Upper lobe of left lung (tissue), 6 donors: ENCODE measurements around the gene MCCD1. TPM values are rescaled to one million over a fixed set of nuclear protein-coding genes. Genes with fewer than 3 reads are reported as not detected.

ENCODE experiments used
- ATAC-seq, 2 donors: fragments of 200-7000 bp; cut with Tn5 transposase; one replicate each; pipeline ENCODE4 v1.9.1; 2022; ENCODE audit warnings: mild to moderate bottlenecking in 2 of 2, moderate library complexity in 2 of 2; ENCODE audit not compliant: low FRiP score in 2 of 2
- DNase-seq, 2 donors: peaks; one replicate each; pipeline ENCODE4 v3.0.0-alpha.2; 2019 to 2020
- H3K27ac ChIP-seq, 4 donors: fragments of 200-600 bp; sonication (generic); one replicate each; pipeline ENCODE4 v1.5.1; 2016 to 2019
- H3K27me3 ChIP-seq, 4 donors: fragments of 200-600 bp; sonication (generic); one replicate each; pipeline ENCODE4 v1.5.1; 2017 to 2019
- H3K36me3 ChIP-seq, 4 donors: fragments of 200-600 bp; sonication (generic); one replicate each; pipeline ENCODE4 v1.5.1; 2016 to 2019
- H3K4me1 ChIP-seq, 4 donors: fragments of 200-600 bp; sonication (generic); one replicate each; pipeline ENCODE4 v1.5.1; 2018 to 2019
- H3K4me3 ChIP-seq, 4 donors: fragments of 200-600 bp; sonication (generic); one replicate each; pipeline ENCODE4 v1.5.1; 2017 to 2019; ENCODE audit warnings: mild to moderate bottlenecking in 2 of 4, moderate library complexity in 1 of 4
- H3K9me3 ChIP-seq, 4 donors: fragments of 200-600 bp; sonication (generic); one replicate each; pipeline ENCODE4 v1.5.1; 2018 to 2019
- EP300 ChIP-seq, 4 donors: sonication (generic); formaldehyde crosslinking; IDR thresholded peaks; one replicate each; pipeline ENCODE4 v1.5.1; 2017; ENCODE audit warnings: antibody characterized with exemption in 4 of 4, control low read depth in 2 of 4
- POLR2A ChIP-seq, 4 donors: fragments of 450-650 bp; IDR thresholded peaks; one replicate each; pipeline ENCODE4 v1.5.1; 2016 to 2017; ENCODE audit warnings: antibody characterized with exemption in 4 of 4, mild to moderate bottlenecking in 2 of 4
- POLR2AphosphoS5 ChIP-seq, 2 donors: sonication (generic); formaldehyde crosslinking; IDR thresholded peaks; one replicate each; pipeline ENCODE4 v1.5.1; 2017; ENCODE audit warnings: antibody characterized with exemption in 2 of 2
- WGBS, 2 donors: methylation state at CpG; one replicate each; pipeline ENCODE4 v1.1.5; 2017 to 2018; 5-methylcytosine and 5-hydroxymethylcytosine counted together
- total RNA-seq, 6 donors: library from RNA; depleted of rRNA in 4 of 6; stranded (reverse); fragments of >200 nt in 4 of 6; gene quantifications; one replicate each; pipeline versions ENCODE4 v1.1.0 to v1.2.1, GENCODE V29; 2016 to 2021
- TF ChIP-seq, protein P1 (sequence below), 6 experiments: fragments of 450-650 bp in 4 of 6; fragments of 200-600 bp in 2 of 6; sonication (generic) in 2 of 6; IDR thresholded peaks; one replicate each; pipeline ENCODE4 v1.5.1; 2016 to 2019; ENCODE audit warnings: antibody characterized with exemption in 6 of 6
- donor health status: DM: no; HTN: no; CAD: no; lungs with moderate emphysema.
- donor health status: DM: no; HTN: yes; CAD: no; lungs with severe emphysema.

The MCCD1 gene
- total RNA-seq, 6 donors from 2014 or later: not detected

GRCh38 chr6:31559958-31560696 lies 31.4 kb downstream of the MCCD1 start:
- DNase-seq: peak in 1 of 2 donors; percentile 77
- no peaks in the 10 kb centered on the region for H3K9me3 ChIP-seq
- TF ChIP-seq EP300 (IDR thresholded peaks at IDR 0.05) (peak in 2 of 4 donors; percentile 79 to 85), POLR2AphosphoS5 (IDR thresholded peaks at IDR 0.05) (peak; percentile 88 to 93), POLR2A (IDR thresholded peaks at IDR 0.05) (no peak)
- TF ChIP-seq, protein P1, sequence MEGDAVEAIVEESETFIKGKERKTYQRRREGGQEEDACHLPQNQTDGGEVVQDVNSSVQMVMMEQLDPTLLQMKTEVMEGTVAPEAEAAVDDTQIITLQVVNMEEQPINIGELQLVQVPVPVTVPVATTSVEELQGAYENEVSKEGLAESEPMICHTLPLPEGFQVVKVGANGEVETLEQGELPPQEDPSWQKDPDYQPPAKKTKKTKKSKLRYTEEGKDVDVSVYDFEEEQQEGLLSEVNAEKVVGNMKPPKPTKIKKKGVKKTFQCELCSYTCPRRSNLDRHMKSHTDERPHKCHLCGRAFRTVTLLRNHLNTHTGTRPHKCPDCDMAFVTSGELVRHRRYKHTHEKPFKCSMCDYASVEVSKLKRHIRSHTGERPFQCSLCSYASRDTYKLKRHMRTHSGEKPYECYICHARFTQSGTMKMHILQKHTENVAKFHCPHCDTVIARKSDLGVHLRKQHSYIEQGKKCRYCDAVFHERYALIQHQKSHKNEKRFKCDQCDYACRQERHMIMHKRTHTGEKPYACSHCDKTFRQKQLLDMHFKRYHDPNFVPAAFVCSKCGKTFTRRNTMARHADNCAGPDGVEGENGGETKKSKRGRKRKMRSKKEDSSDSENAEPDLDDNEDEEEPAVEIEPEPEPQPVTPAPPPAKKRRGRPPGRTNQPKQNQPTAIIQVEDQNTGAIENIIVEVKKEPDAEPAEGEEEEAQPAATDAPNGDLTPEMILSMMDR (IDR thresholded peaks at IDR 0.05): no peak
- ATAC-seq: peak; percentile 81 to 86
- H3K4me1 ChIP-seq: peaks cover 37 to 42% (median 39%) of the 10 kb centered on the region in 4 donors
- H3K36me3 ChIP-seq: peaks cover 0 to 28% (median 18%) of the 10 kb centered on the region in 4 donors
- no peak overlapping the region for H3K4me3 ChIP-seq
- H3K27ac ChIP-seq: peak overlapping the region; percentile 80 to 90 (median 82)
- no peaks in the 10 kb centered on the region for H3K27me3 ChIP-seq
- WGBS, 2 donors: 33 to 46% methylated on average over 7 of the region's 7 CpGs

DNA sequence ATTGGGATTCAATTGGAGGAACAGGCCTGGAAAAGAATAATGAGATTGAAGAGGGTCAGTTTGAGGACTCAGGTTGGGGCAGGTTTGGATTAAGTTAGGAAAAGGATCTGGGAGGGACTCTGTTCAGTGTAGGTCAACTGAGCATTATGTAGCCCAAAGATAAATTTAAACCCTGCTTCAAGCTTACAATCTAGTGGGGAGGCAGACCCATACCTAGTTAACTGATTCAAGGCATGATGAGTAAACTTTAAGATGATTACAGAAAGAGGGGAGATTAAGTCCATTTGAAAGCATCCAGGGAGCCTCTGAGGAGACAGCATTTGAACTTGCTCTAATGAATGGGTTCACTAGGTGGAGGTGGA lies 31.9 kb downstream of the MCCD1 start:
- Histone ChIP-seq H3K36me3 (peaks cover 0 to 28% (median 18%) of the 10 kb centered on the region in 4 donors), H3K4me3 (no peak overlapping the region), H3K9me3 (no peaks in the 10 kb centered on the region), H3K27ac (peak overlapping the region; percentile 80 to 90 (median 82)), H3K27me3 (no peaks in the 10 kb centered on the region), H3K4me1 (peaks cover 37 to 42% (median 39%) of the 10 kb centered on the region in 4 donors)
- ATAC-seq (no peak), DNase-seq (no peak)
- TF ChIP-seq EP300 (IDR thresholded peaks at IDR 0.05) (no peak), POLR2AphosphoS5 (IDR thresholded peaks at IDR 0.05) (no peak), POLR2A (IDR thresholded peaks at IDR 0.05) (no peak)
- TF ChIP-seq, protein P1 (IDR thresholded peaks at IDR 0.05): no peak

- Histone ChIP-seq H3K4me3 (no peak overlapping the region), H3K27ac (no peak overlapping the region), H3K36me3 (no peaks in the 10 kb centered on the region), H3K9me3 (no peaks in the 10 kb centered on the region), H3K27me3 (no peaks in the 10 kb centered on the region), H3K4me1 (peaks cover 0 to 3% (median 0%) of the 10 kb centered on the region in 4 donors)
- no peak for DNase-seq
- TF ChIP-seq, protein P1 (IDR thresholded peaks at IDR 0.05): no peak
- no peak for TF ChIP-seq POLR2A (IDR thresholded peaks at IDR 0.05)
- no peak for TF ChIP-seq POLR2AphosphoS5 (IDR thresholded peaks at IDR 0.05)
- no peak for TF ChIP-seq EP300 (IDR thresholded peaks at IDR 0.05)
- WGBS, 2 donors: 56 to 62% methylated on average over 9 of the region's 9 CpGs
- ATAC-seq: no peak
These were observed 39.0 kb downstream of the MCCD1 start for GRCh38 chr6:31567531-31568370.

DNA sequence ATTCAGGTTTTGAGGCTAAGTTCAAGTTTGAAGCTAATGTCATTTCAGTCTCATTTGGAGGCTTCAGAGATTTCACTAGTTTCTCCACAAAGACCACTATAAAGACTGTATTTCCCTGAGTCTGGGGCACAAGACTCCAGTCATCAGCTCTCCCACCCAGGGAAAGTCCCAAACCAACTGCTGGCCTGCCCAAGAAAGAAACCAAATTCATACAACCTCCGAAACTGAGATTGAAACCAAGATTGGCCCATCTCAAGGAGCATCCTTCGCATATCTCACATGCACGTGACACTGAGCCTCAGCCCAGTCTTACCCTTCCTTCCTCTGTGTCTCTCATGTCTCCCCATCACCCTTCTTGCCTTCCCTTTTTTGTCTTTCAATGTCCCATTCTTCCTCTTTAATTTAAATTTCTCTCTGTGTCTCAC lies 39.8 kb downstream of the MCCD1 start:
- Histone ChIP-seq H3K36me3 (no peaks in the 10 kb centered on the region), H3K4me3 (no peak overlapping the region), H3K27ac (no peak overlapping the region), H3K27me3 (no peaks in the 10 kb centered on the region), H3K4me1 (peaks cover 0 to 3% (median 0%) of the 10 kb centered on the region in 4 donors), H3K9me3 (no peaks in the 10 kb centered on the region)
- peak in 1 of 2 donors; percentile 81 for ATAC-seq
- peak in 1 of 2 donors; percentile 68 for DNase-seq
- WGBS, 2 donors: 43 to 48% methylated on average over 3 of the region's 3 CpGs
- no peak for TF ChIP-seq POLR2A (IDR thresholded peaks at IDR 0.05)
- TF ChIP-seq, protein P1 (IDR thresholded peaks at IDR 0.05): no peak
- no peak for TF ChIP-seq EP300 (IDR thresholded peaks at IDR 0.05)
- TF ChIP-seq POLR2AphosphoS5 (IDR thresholded peaks at IDR 0.05): no peak
